GM12878 (cell line): ENCODE data around the gene CTNNA3. TPM values are rescaled to one million over a fixed set of nuclear protein-coding genes. Genes with fewer than 3 reads are reported as not detected.

ENCODE experiments used
- ATAC-seq: fragments of 200-7000 bp; cut with Tn5 transposase; 3 replicates; pipeline ENCODE4 v1.9.1; 2020; ENCODE audit warnings: mild to moderate bottlenecking, moderate library complexity
- BruUV-seq: library from RNA; stranded (reverse); fragments of 400-500 nt; replicated peaks from 2 replicates; lab custom pipeline; 2021; lab: Mats Ljungman, UMichigan
- CTCF ChIA-PET: fragments of 300-600 bp; sonication (Branson Sonifier 250); formaldehyde crosslinking; extraction: SDS; loops from one replicate; lab custom pipeline; 2021; ENCODE audit warnings: inconsistent platforms; lab: Yijun Ruan, JAX
- POLR2A ChIA-PET: fragments of 350-600 bp; formaldehyde crosslinking; extraction: SDS; loops from one replicate; lab custom pipeline; 2021; ENCODE audit warnings: inconsistent platforms; lab: Charles Lee
- RAD21 ChIA-PET: fragments of 300-600 bp; sonication (Branson Sonifier 250); formaldehyde crosslinking; loops from one replicate; lab custom pipeline; 2023; ENCODE audit warnings: antibody characterized with exemption; ENCODE audit not compliant: unreplicated experiment; lab: Charles Lee
- SMC1A ChIA-PET: fragments of 300-600 bp; sonication (Branson Sonifier 250); formaldehyde crosslinking; loops from one replicate; lab custom pipeline; 2023; ENCODE audit not compliant: unreplicated experiment, uncharacterized antibody; lab: Charles Lee
- DNase-seq: peaks from one replicate; pipeline ENCODE4 v3.0.0-alpha.2; 2011; ENCODE audit warnings: low read depth, low spot score
- FAIRE-seq: peaks from 3 replicates; lab custom pipeline; 2011; peaks lifted over from hg19 to GRCh38; lab: Jason Lieb, UNC
- H2AFZ ChIP-seq: 2 replicates; pipeline ENCODE4 v1.6.0; 2011; ENCODE audit warnings: low read depth, low read length, control low read depth; ENCODE audit not compliant: control insufficient read depth
- H3K27ac ChIP-seq: 2 replicates; pipeline ENCODE4 v1.5.1; 2011; ENCODE audit warnings: control low read depth; ENCODE audit not compliant: control insufficient read depth, insufficient read depth
- H3K27me3 ChIP-seq, 2 experiments: replicated peaks in 1 of 2; 2 replicates each; pipeline versions ENCODE4 v1.6.0 to v1.6.1; 2011; ENCODE audit warnings: low read length in 1 of 2; ENCODE audit not compliant: control insufficient read depth in 2 of 2, insufficient read depth in 2 of 2
- H3K36me3 ChIP-seq, 2 experiments: 2 replicates each; pipeline ENCODE4 v1.5.1; 2011; ENCODE audit warnings: low read length in 1 of 2; ENCODE audit not compliant: control insufficient read depth in 2 of 2, insufficient read depth in 2 of 2
- H3K4me1 ChIP-seq: 2 replicates; pipeline ENCODE4 v1.6.1; 2011; ENCODE audit warnings: mild to moderate bottlenecking, low read length, moderate library complexity, mixed read lengths; ENCODE audit not compliant: control insufficient read depth, insufficient read depth
- H3K4me2 ChIP-seq: 2 replicates; pipeline ENCODE4 v1.6.0; 2011; ENCODE audit warnings: control low read depth; ENCODE audit not compliant: control insufficient read depth, insufficient read depth
- H3K4me3 ChIP-seq: fragments of 200-600 bp; sonication (generic); 2 replicates; pipeline ENCODE4 v1.5.1; 2016
- H3K79me2 ChIP-seq: 2 replicates; pipeline ENCODE4 v1.6.0; 2011; ENCODE audit warnings: low read length; ENCODE audit not compliant: control insufficient read depth, insufficient read depth
- H3K9ac ChIP-seq: 2 replicates; pipeline ENCODE4 v1.8.0; 2011; ENCODE audit warnings: low read length, control low read depth, mixed read lengths; ENCODE audit not compliant: control insufficient read depth, insufficient read depth
- H3K9me3 ChIP-seq: replicated peaks from 3 replicates; pipeline ENCODE4 v1.5.1; 2011; ENCODE audit warnings: mild to moderate bottlenecking, low read length; ENCODE audit not compliant: control insufficient read depth, insufficient read depth
- H4K20me1 ChIP-seq: 2 replicates; pipeline ENCODE4 v1.6.0; 2011; ENCODE audit not compliant: control insufficient read depth, insufficient read depth
- BACH1 ChIP-seq: fragments of 450-650 bp; IDR thresholded peaks from 2 replicates; pipeline ENCODE4 v1.6.1; 2017; ENCODE audit warnings: mild to moderate bottlenecking, borderline replicate concordance
- BCL11A ChIP-seq: IDR thresholded peaks from 2 replicates; pipeline ENCODE4 v1.6.1; 2011; ENCODE audit warnings: low read depth, low read length
- CHD2 ChIP-seq: IDR thresholded peaks from 2 replicates; pipeline ENCODE4 v1.6.1; 2011; ENCODE audit warnings: low read depth, low read length, improper control_type of control experiment, borderline replicate concordance
- CREM ChIP-seq: IDR thresholded peaks from 2 replicates; pipeline ENCODE4 v1.6.1; 2014; ENCODE audit warnings: antibody characterized with exemption, low read depth
- EP300 ChIP-seq, 2 experiments: fragments of 150-350 bp in 1 of 2; IDR thresholded peaks; 2 replicates each; pipeline ENCODE4 v1.6.1; 2011 to 2012; ENCODE audit warnings: low read depth in 2 of 2, low read length in 2 of 2, borderline replicate concordance in 1 of 2, improper control_type of control experiment in 1 of 2, inconsistent platforms in 1 of 2; ENCODE audit not compliant: control insufficient read depth in 1 of 2
- ESRRA ChIP-seq: IDR thresholded peaks from 2 replicates; pipeline ENCODE4 v1.6.1; 2012; ENCODE audit warnings: mild to moderate bottlenecking, low read length, improper control_type of control experiment
- ETV6 ChIP-seq, 2 experiments: fragments of 450-650 bp in 1 of 2; IDR thresholded peaks in 1 of 2; conservative IDR thresholded peaks in 1 of 2; 2 replicates each; pipeline ENCODE4 v1.6.1; 2014; ENCODE audit warnings: antibody characterized with exemption in 1 of 2, borderline replicate concordance in 1 of 2, low read depth in 1 of 2, mild to moderate bottlenecking in 1 of 2, moderate library complexity in 1 of 2
- IKZF1 ChIP-seq: fragments of 450-650 bp; conservative IDR thresholded peaks from 2 replicates; pipeline ENCODE4 v1.6.1; 2017; ENCODE audit warnings: antibody characterized with exemption, mild to moderate bottlenecking
- IRF4 ChIP-seq: IDR thresholded peaks from 2 replicates; pipeline ENCODE4 v1.6.1; 2011; ENCODE audit warnings: low read depth, low read length
- KDM1A ChIP-seq: fragments of 200-600 bp; sonication (generic); IDR thresholded peaks from 2 replicates; pipeline ENCODE4 v1.6.1; 2016; ENCODE audit warnings: borderline replicate concordance
- MEF2A ChIP-seq: IDR thresholded peaks from 2 replicates; pipeline ENCODE4 v1.6.1; 2011; ENCODE audit warnings: low read depth, mild to moderate bottlenecking, low read length, moderate library complexity; ENCODE audit not compliant: insufficient read depth
- MTA3 ChIP-seq: IDR thresholded peaks from 2 replicates; pipeline ENCODE4 v1.6.1; 2012; ENCODE audit warnings: low read length, inconsistent platforms, borderline replicate concordance
- NBN ChIP-seq: fragments of 450-650 bp; IDR thresholded peaks from 2 replicates; pipeline ENCODE4 v1.6.1; 2016
- NFYA ChIP-seq: IDR thresholded peaks from 2 replicates; pipeline ENCODE4 v1.6.1; 2011; ENCODE audit warnings: low read depth, mild to moderate bottlenecking, low read length, improper control_type of control experiment, borderline replicate concordance
- NR2C1 ChIP-seq: fragments of 450-650 bp; IDR thresholded peaks from 2 replicates; pipeline ENCODE4 v1.6.1; 2017; ENCODE audit warnings: antibody characterized with exemption, mild to moderate bottlenecking, moderate library complexity
- PAX8 ChIP-seq: fragments of 450-650 bp; IDR thresholded peaks from 2 replicates; pipeline ENCODE4 v1.6.1; 2017; ENCODE audit warnings: mild to moderate bottlenecking, moderate library complexity
- POLR2AphosphoS2 ChIP-seq: IDR thresholded peaks from 2 replicates; pipeline ENCODE4 v1.6.1; 2011; ENCODE audit warnings: low read depth, mild to moderate bottlenecking, low read length, improper control_type of control experiment, moderate library complexity
- RAD51 ChIP-seq: fragments of 450-650 bp; IDR thresholded peaks from 2 replicates; pipeline ENCODE4 v1.6.1; 2016; ENCODE audit warnings: moderate library complexity, mild to moderate bottlenecking, inconsistent platforms
- RBBP5 ChIP-seq: fragments of 200-600 bp; sonication (generic); conservative IDR thresholded peaks from 2 replicates; pipeline ENCODE4 v1.6.1; 2016
- RFX5 ChIP-seq: IDR thresholded peaks from 2 replicates; pipeline ENCODE4 v1.6.1; 2011; ENCODE audit warnings: low read depth, low read length, improper control_type of control experiment
- SIN3A ChIP-seq: IDR thresholded peaks from 2 replicates; pipeline ENCODE4 v1.6.1; 2012; ENCODE audit warnings: low read depth, low read length, improper control_type of control experiment
- STAT1 ChIP-seq: fragments of 450-650 bp; conservative IDR thresholded peaks from 2 replicates; pipeline ENCODE4 v1.6.1; 2014; ENCODE audit warnings: antibody characterized with exemption, mild to moderate bottlenecking
- WRNIP1 ChIP-seq: IDR thresholded peaks from 2 replicates; pipeline ENCODE4 v1.6.1; 2011; ENCODE audit warnings: low read depth, low read length, improper control_type of control experiment, borderline replicate concordance
- ZBED1 ChIP-seq: IDR thresholded peaks from 2 replicates; pipeline ENCODE4 v1.6.1; 2016; ENCODE audit warnings: borderline replicate concordance
- in situ Hi-C: fragments of 300-500 bp; cut with MboI; formaldehyde crosslinking; loops from 9 replicates; pipeline ENCODE4 v1.14.3; 2018; ENCODE audit warnings: mixed read lengths
- intact Hi-C: fragments of 100-400 bp; cut with micrococcal nuclease; formaldehyde crosslinking; loops from one replicate; pipeline ENCODE4 v1.14.2; 2022; ENCODE audit not compliant: unreplicated experiment
- polyA plus RNA-seq, 11 experiments: library from polyadenylated mRNA; depleted of rRNA in 4 of 11; unstranded in 6 of 11; stranded (reverse) in 5 of 11; fragments of >200 nt; fragmentation: Nextera tagmentation in 4 of 11; fragmentation: Illumina TruSeq in 1 of 11; extraction: Ambion mirVana in 4 of 11; extraction: Trizol in 1 of 11; gene quantifications; 1 replicate in 1 of 11; 2 replicates in 10 of 11; pipeline versions ENCODE4 v1.2.1 to v1.2.3, GENCODE V29; 2011 to 2016; ENCODE audit warnings: inconsistent platforms in 2 of 11, missing spikeins in 2 of 11, low read depth in 1 of 11
- total RNA-seq, 4 experiments: library from RNA; depleted of rRNA in 3 of 4; stranded (reverse); fragments of >200 nt in 3 of 4; fragmentation: Illumina TruSeq in 1 of 4; extraction: Trizol in 1 of 4; gene quantifications; 2 replicates each; pipeline versions ENCODE4 v1.2.1 to v1.2.3, GENCODE V29; 2013 to 2021
- TF ChIP-seq, protein P1 (sequence below): IDR thresholded peaks from 2 replicates; pipeline ENCODE4 v1.6.1; 2012; ENCODE audit warnings: low read depth, low read length, improper control_type of control experiment
- TF ChIP-seq, protein P2 (sequence below): fragments of 450-650 bp; IDR thresholded peaks from 2 replicates; pipeline ENCODE4 v1.6.1; 2018; ENCODE audit warnings: mild to moderate bottlenecking, low read depth, moderate library complexity; ENCODE audit not compliant: partially characterized antibody

Gene CTNNA3
- total and polyA plus RNA-seq, 10 of the 15 experiments (the other 5 are each of a cell fraction or from before 2014, with no cell fraction given): under 0.01 to 4.5 (median 0.22) TPM; not detected in 2

DNA sequence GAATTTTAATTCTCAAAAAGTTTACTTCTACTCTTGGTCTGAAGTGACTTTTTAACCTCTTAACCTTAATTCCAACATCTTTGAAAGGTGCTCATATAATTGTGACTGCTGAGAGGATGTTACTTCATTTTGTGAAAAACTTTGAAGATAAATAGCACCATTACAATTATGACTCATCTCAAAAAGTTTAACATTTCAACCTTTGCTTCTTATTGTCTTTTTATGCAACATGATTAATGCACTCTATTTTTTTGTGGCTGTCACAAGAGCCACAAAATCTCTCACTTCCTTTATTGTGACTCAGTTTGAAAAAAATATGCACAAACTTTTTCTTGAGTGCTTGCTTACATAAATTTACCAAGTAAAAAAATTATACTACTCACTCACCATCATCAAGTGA lies 387.1 kb downstream of the CTNNA3 start:
- SMC1A ChIA-PET: interaction anchor here (1.2 to 1.6 kb wide), 2 partner anchors 10 to 27 kb away, joined by 3 to 4 read pairs; no protein-coding TSS in a partner anchor
- H3K27me3 ChIP-seq: no peaks in the 10 kb centered on the region
- H3K79me2 ChIP-seq: no peaks in the 10 kb centered on the region
- FAIRE-seq: no peak
- no peak overlapping the region for H3K4me3 ChIP-seq
- RAD21 ChIA-PET: no interaction called here
- no peaks in the 10 kb centered on the region for H3K4me1 ChIP-seq
- POLR2A ChIA-PET: interaction anchor here (0.5 kb wide), 1 partner anchor 334 kb away, joined by 3 read pairs; no protein-coding TSS in a partner anchor
- no peak overlapping the region for H3K4me2 ChIP-seq
- H4K20me1 ChIP-seq: no peaks in the 10 kb centered on the region
- BruUV-seq: no TSS peak
- peak; percentile 59 for ATAC-seq
- no peak overlapping the region for H3K9ac ChIP-seq
- no peak for DNase-seq
- in situ Hi-C loops: no loop called here
- CTCF ChIA-PET: interaction anchor here (1.2 kb wide), 1 partner anchor 198 kb away, joined by 3 read pairs; no protein-coding TSS in a partner anchor
- no peaks in the 10 kb centered on the region for H3K9me3 ChIP-seq
- H3K27ac ChIP-seq: no peak overlapping the region
- no peaks in the 10 kb centered on the region for H3K36me3 ChIP-seq
- intact Hi-C loops: loop anchor here (5.0 kb wide), 1 partner anchor 213 kb away; no protein-coding TSS in a partner anchor
- H2AFZ ChIP-seq: no peak overlapping the region
- TF ChIP-seq CREM (peak; percentile 26; the same call in 1 of the 2 replicates), BACH1 (peak; percentile 27; the same call in 1 of the 2 replicates), KDM1A (no peak), ESRRA (no peak), RFX5 (no peak), NFYA (no peak), ZBED1 (no peak), CHD2 (no peak), RBBP5 (no peak), ETV6 (conservative IDR thresholded peaks at IDR 0.05 in 1 of 2, IDR thresholded peaks at IDR 0.05 in 1 of 2; ENCODE audit: borderline replicate concordance in 1 of 2, low read depth in 1 of 2) (no peak), NBN (no peak), NR2C1 (no peak), WRNIP1 (no peak), SIN3A (no peak), MEF2A (no peak), MTA3 (no peak), STAT1 (no peak), PAX8 (no peak), BCL11A (peak; percentile 46; the same call in 1 of the 2 replicates), EP300 (IDR thresholded peaks at IDR 0.05; ENCODE audit: borderline replicate concordance in 1 of 2, control insufficient read depth in 1 of 2, low read depth in 2 of 2, low read length in 2 of 2) (peak; percentile 11 to 71; a peak in 2 of 4 replicates), IKZF1 (peak; percentile 36; the same call in 1 of the 2 replicates), RAD51 (no peak), POLR2AphosphoS2 (no peak), IRF4 (no peak)
- TF ChIP-seq, protein P1, sequence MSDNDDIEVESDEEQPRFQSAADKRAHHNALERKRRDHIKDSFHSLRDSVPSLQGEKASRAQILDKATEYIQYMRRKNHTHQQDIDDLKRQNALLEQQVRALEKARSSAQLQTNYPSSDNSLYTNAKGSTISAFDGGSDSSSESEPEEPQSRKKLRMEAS: no peak
- TF ChIP-seq, protein P2, sequence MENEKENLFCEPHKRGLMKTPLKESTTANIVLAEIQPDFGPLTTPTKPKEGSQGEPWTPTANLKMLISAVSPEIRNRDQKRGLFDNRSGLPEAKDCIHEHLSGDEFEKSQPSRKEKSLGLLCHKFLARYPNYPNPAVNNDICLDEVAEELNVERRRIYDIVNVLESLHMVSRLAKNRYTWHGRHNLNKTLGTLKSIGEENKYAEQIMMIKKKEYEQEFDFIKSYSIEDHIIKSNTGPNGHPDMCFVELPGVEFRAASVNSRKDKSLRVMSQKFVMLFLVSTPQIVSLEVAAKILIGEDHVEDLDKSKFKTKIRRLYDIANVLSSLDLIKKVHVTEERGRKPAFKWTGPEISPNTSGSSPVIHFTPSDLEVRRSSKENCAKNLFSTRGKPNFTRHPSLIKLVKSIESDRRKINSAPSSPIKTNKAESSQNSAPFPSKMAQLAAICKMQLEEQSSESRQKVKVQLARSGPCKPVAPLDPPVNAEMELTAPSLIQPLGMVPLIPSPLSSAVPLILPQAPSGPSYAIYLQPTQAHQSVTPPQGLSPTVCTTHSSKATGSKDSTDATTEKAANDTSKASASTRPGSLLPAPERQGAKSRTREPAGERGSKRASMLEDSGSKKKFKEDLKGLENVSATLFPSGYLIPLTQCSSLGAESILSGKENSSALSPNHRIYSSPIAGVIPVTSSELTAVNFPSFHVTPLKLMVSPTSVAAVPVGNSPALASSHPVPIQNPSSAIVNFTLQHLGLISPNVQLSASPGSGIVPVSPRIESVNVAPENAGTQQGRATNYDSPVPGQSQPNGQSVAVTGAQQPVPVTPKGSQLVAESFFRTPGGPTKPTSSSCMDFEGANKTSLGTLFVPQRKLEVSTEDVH: no peak
